Measurements from ENCODE around the gene ZNF268.

ZNF268 gene

GRCh38 chr12:133181238-133181959 is at the start of gene ZNF268:
Gene ZNF268, plus strand, starts transcription at chr12:133181495. Its CDS starts 503 bp downstream, at chr12:133181998.
- Mint-ChIP-seq H3K27ac (peak within 1 kb of the TSS; percentile 93), H3K36me3 (peaks cover 54% of the 10 kb centered on the region), H3K9me3 (peaks cover 31% of the 10 kb centered on the region), H3K4me3 (peak within 1 kb of the TSS; percentile 92), H3K4me1 (peaks cover 31% of the 10 kb centered on the region)
- peak; percentile 91 to 97 for DNase-seq (ENCODE audit: low spot score in 2 of 2)
- ATAC-seq: peak; percentile 95

DNA sequence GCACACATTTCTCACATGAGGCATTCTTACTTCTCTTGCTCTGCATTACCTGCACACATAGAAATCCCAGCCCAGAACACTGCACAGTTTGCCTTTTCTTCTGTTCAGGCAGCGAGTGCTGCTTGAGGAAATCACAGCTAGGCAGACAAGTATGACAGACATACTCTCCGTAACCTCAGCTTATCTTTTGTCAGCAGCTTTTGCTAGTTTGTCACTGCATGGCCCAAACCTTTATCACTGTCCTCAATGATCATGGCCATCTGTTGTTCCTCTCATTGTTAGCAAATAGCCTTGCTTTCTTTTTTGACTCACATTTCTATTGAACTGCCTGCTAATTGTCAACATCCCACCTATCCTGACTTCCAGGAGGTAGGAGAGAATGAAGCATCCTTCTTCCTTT is 45.5 kb upstream of the ZNF268 start:
- Mint-ChIP-seq H3K27ac (no peak overlapping the region), H3K4me3 (no peak overlapping the region), H3K36me3 (peaks cover 34% of the 10 kb centered on the region), H3K9me3 (peaks cover 46% of the 10 kb centered on the region), H3K4me1 (peaks cover 7% of the 10 kb centered on the region)
- no peak for DNase-seq (ENCODE audit: low spot score in 2 of 2)
- no peak for ATAC-seq

DNA sequence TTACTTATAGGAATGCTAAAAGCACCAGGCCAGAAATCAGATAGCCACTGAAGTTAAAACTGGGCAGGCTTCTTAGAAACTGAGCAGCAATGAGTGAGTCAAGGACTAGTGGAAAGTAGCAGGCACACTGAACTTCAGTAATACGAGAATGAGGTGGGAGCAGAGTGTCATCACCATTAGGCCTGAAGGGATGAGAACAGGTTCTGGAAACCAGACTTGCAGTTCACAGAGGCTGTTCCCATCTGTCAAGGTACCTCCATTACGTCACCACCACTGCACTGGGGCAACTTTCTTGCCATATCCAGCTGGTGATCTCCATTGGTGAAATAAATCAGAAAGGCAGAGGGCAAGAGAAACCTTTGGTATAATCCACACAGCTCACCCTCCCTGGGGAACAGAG is 35.3 kb upstream of the ZNF268 start:
- Mint-ChIP-seq H3K4me1 (no peaks in the 10 kb centered on the region), H3K36me3 (peaks cover 50% of the 10 kb centered on the region), H3K9me3 (peaks cover 35% of the 10 kb centered on the region), H3K27ac (no peak overlapping the region), H3K4me3 (no peak overlapping the region)
- no peak for DNase-seq (ENCODE audit: low spot score in 2 of 2)
- ATAC-seq: no peak

DNA sequence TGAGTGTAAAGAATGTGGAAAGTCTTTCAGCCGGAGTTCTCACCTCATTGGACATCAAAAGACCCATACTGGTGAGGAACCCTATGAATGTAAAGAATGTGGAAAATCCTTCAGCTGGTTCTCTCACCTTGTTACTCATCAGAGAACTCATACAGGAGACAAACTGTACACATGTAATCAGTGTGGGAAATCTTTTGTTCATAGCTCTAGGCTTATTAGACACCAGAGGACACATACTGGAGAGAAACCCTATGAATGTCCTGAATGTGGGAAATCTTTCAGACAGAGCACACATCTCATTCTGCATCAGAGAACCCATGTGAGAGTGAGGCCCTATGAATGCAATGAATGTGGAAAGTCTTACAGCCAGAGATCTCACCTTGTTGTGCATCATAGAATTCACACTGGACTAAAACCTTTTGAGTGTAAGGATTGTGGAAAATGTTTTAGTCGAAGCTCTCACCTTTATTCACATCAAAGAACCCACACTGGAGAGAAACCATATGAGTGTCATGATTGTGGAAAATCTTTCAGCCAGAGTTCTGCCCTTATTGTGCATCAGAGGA is 25.1 kb upstream of the ZNF268 start:
- H3K9me3 Mint-ChIP-seq: peaks cover 55% of the 10 kb centered on the region
- no peaks in the 10 kb centered on the region for H3K4me1 Mint-ChIP-seq
- DNase-seq (ENCODE audit: low spot score in 2 of 2) (no peak), ATAC-seq (no peak)
- H3K27ac Mint-ChIP-seq: no peak overlapping the region
- peaks cover 41% of the 10 kb centered on the region for H3K36me3 Mint-ChIP-seq
- H3K4me3 Mint-ChIP-seq: no peak overlapping the region

DNA sequence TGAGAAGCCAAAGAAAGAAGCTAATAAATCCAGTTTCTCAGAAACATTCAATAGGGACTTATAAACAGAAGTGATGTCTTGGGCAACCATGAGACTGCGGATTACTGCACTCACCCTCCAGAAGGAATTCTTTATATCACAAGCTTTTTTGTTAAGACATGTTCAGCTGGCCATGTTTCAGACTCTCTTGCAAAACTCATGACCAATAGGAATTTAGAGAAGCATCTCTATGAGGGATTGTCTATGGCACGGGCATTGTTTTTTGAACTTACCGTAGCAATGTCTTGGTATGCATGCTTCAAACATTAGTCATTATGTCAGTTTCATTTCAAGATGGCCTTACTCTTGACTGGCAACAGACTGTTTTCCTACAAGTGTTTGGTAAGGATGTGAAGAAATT is 15.5 kb upstream of the ZNF268 start:
- ATAC-seq: no peak
- Mint-ChIP-seq H3K27ac (no peak overlapping the region), H3K4me3 (no peak overlapping the region), H3K4me1 (no peaks in the 10 kb centered on the region), H3K9me3 (peaks cover 33% of the 10 kb centered on the region), H3K36me3 (peaks cover 5% of the 10 kb centered on the region)
- DNase-seq (ENCODE audit: low spot score in 2 of 2): no peak

GRCh38 chr12:133172491-133172890 is 8.8 kb upstream of the ZNF268 start:
- Mint-ChIP-seq H3K4me3 (no peak overlapping the region), H3K27ac (no peak overlapping the region), H3K4me1 (no peaks in the 10 kb centered on the region), H3K9me3 (peaks cover 33% of the 10 kb centered on the region), H3K36me3 (no peaks in the 10 kb centered on the region)
- DNase-seq (ENCODE audit: low spot score in 2 of 2) (no peak), ATAC-seq (no peak)

DNA sequence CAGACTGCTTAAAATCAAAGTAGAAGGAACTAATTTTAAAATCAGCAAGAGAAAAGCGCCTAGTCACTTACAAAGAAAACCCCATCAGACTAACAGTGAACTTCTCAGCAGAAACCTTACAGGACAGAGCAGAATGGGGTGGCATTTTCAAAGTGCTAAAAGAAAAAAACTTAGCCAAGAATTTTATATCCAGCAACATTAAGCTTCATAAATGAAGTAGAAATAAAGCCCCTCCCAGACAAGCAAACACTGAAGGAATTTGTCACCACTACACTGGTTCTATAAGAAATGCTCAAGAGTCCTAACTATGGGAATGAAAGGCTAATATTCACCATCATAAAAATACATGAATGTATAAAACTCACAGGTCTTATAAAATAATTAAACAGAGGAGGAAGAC is 6.4 kb upstream of the ZNF268 start:
- Mint-ChIP-seq H3K4me1 (no peaks in the 10 kb centered on the region), H3K36me3 (no peaks in the 10 kb centered on the region), H3K4me3 (no peak overlapping the region), H3K9me3 (peaks cover 28% of the 10 kb centered on the region), H3K27ac (no peak overlapping the region)
- ATAC-seq (no peak), DNase-seq (ENCODE audit: low spot score in 2 of 2) (no peak)

- H3K4me1 Mint-ChIP-seq: peaks cover 30% of the 10 kb centered on the region
- H3K27ac Mint-ChIP-seq: no peak overlapping the region
- H3K36me3 Mint-ChIP-seq: peaks cover 46% of the 10 kb centered on the region
- H3K4me3 Mint-ChIP-seq: no peak overlapping the region
- H3K9me3 Mint-ChIP-seq: peaks cover 34% of the 10 kb centered on the region
- no peak for DNase-seq (ENCODE audit: low spot score in 2 of 2)
- ATAC-seq: no peak
These were observed 626 bp upstream of the ZNF268 start for GRCh38 chr12:133180669-133181068.

- H3K36me3 Mint-ChIP-seq: peaks cover 100% of the 10 kb centered on the region
- peaks cover 6% of the 10 kb centered on the region for H3K4me1 Mint-ChIP-seq
- H3K27ac Mint-ChIP-seq: no peak overlapping the region
- peaks cover 40% of the 10 kb centered on the region for H3K9me3 Mint-ChIP-seq
- ATAC-seq: no peak
- H3K4me3 Mint-ChIP-seq: no peak overlapping the region
- DNase-seq (ENCODE audit: low spot score in 2 of 2): no peak
These were observed 8.9 kb downstream of the ZNF268 start for GRCh38 chr12:133190176-133190575.

DNA sequence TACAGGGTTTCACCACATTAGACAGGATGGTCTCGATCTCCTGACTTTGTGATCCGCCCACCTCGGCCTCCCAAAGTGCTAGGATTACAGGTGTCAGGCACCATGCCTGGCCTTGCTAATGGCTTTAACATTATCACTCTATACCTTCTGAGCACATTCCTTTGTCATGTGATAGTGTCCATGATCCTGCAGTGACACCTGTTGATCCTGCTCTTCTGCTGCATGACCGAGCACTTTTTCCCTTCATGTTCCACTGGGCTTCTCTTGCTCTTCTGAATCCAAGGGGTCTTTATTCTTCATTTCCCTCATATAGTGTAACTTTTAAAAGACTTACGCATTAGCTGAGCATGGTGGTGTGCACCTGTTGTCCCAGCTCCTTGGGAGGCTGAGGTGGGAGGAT is 11.6 kb downstream of the ZNF268 start:
- peaks cover 88% of the 10 kb centered on the region for H3K36me3 Mint-ChIP-seq
- ATAC-seq (no peak), DNase-seq (ENCODE audit: low spot score in 2 of 2) (no peak)
- H3K9me3 Mint-ChIP-seq: peaks cover 34% of the 10 kb centered on the region
- no peak overlapping the region for H3K4me3 Mint-ChIP-seq
- H3K4me1 Mint-ChIP-seq: no peaks in the 10 kb centered on the region
- no peak overlapping the region for H3K27ac Mint-ChIP-seq

DNA sequence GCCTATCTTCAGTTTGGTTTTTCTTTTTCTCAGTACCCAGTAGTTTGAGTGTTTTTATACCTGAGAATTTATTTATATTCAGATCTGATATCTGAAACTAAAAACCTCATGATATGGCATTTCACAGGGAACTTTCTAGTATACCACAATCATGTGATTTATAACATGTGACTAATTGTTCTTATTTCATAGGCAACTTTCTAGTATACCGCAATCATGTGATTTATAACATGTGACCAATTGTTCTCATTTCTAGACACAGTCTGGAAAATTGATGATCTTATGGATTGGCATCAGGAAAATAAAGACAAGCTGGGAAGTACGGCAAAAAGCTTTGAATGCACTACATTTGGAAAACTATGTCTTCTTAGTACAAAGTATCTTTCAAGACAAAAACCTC is 20.6 kb downstream of the ZNF268 start:
- Mint-ChIP-seq H3K4me1 (no peaks in the 10 kb centered on the region), H3K36me3 (peaks cover 53% of the 10 kb centered on the region), H3K4me3 (no peak overlapping the region), H3K27ac (no peak overlapping the region), H3K9me3 (peaks cover 32% of the 10 kb centered on the region)
- no peak for ATAC-seq
- no peak for DNase-seq (ENCODE audit: low spot score in 2 of 2)

- DNase-seq (ENCODE audit: low spot score in 2 of 2) (no peak), ATAC-seq (no peak)
- Mint-ChIP-seq H3K36me3 (peaks cover 53% of the 10 kb centered on the region), H3K9me3 (peaks cover 32% of the 10 kb centered on the region), H3K27ac (no peak overlapping the region), H3K4me3 (no peak overlapping the region), H3K4me1 (no peaks in the 10 kb centered on the region)
These were observed 21.4 kb downstream of the ZNF268 start for GRCh38 chr12:133202493-133203343.

GRCh38 chr12:133203344-133204263 is 22.3 kb downstream of the ZNF268 start:
- ATAC-seq (no peak), DNase-seq (ENCODE audit: low spot score in 2 of 2) (no peak)
- Mint-ChIP-seq H3K4me1 (no peaks in the 10 kb centered on the region), H3K9me3 (peaks cover 34% of the 10 kb centered on the region), H3K27ac (peak overlapping the region; percentile 14), H3K4me3 (no peak overlapping the region), H3K36me3 (peaks cover 53% of the 10 kb centered on the region)

DNA sequence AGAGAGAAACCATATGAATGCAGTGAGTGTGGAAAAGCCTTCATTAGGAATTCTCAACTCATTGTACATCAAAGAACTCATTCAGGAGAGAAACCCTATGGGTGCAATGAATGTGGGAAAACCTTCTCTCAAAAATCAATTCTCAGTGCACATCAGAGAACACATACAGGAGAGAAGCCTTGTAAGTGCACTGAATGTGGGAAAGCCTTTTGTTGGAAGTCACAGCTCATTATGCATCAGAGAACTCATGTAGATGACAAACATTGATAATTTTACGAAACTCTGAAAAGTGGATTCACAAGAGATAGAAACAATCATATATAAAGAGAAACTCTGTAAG is 22.9 kb downstream of the ZNF268 start:
- no peak for ATAC-seq
- H3K36me3 Mint-ChIP-seq: peaks cover 53% of the 10 kb centered on the region
- no peak for DNase-seq (ENCODE audit: low spot score in 2 of 2)
- H3K4me1 Mint-ChIP-seq: no peaks in the 10 kb centered on the region
- peak overlapping the region; percentile 14 for H3K27ac Mint-ChIP-seq
- no peak overlapping the region for H3K4me3 Mint-ChIP-seq
- peaks cover 35% of the 10 kb centered on the region for H3K9me3 Mint-ChIP-seq

GRCh38 chr12:133206390-133206789 is 25.1 kb downstream of the ZNF268 start:
- no peak overlapping the region for H3K27ac Mint-ChIP-seq
- peaks cover 34% of the 10 kb centered on the region for H3K36me3 Mint-ChIP-seq
- H3K4me1 Mint-ChIP-seq: no peaks in the 10 kb centered on the region
- ATAC-seq (no peak), DNase-seq (ENCODE audit: low spot score in 2 of 2) (no peak)
- no peak overlapping the region for H3K4me3 Mint-ChIP-seq
- peaks cover 18% of the 10 kb centered on the region for H3K9me3 Mint-ChIP-seq
